SU-DHL-6 (cell line): Measurements from ENCODE around the gene NUP210.
"Not testable (repeated sequence)": the region's sequence is repeated elsewhere in the genome, so short reads cannot be mapped to it uniquely, and the experiment has no call there.

ENCODE experiments used
- H2AFZ ChIP-seq: fragments of 200-600 bp; sonication (generic); 2 replicates; pipeline ENCODE4 v1.6.1; 2014; ENCODE audit warnings: low read depth, mild to moderate bottlenecking, moderate library complexity, mixed read lengths, antibody characterized with exemption, low read length; ENCODE audit not compliant: severe bottlenecking
- H3F3A ChIP-seq: fragments of 200-600 bp; shearing (Covaris generic); 2 replicates; pipeline ENCODE4 v1.6.0; 2016; ENCODE audit warnings: antibody characterized with exemption, mild to moderate bottlenecking; ENCODE audit not compliant: insufficient read depth
- H3K27ac ChIP-seq: fragments of 200-600 bp; sonication (generic); 2 replicates; pipeline ENCODE4 v1.5.1; 2016; ENCODE audit warnings: low read depth, mild to moderate bottlenecking, low read length, moderate library complexity, mixed read lengths
- H3K27me3 ChIP-seq: fragments of 200-600 bp; sonication (generic), shearing (Covaris generic); 2 replicates; pipeline ENCODE4 v1.6.0; 2014; ENCODE audit warnings: mild to moderate bottlenecking, low read length
- H3K36me3 ChIP-seq: fragments of 200-600 bp; sonication (generic); 2 replicates; pipeline ENCODE4 v1.6.1; 2014; ENCODE audit warnings: mild to moderate bottlenecking, low read length, mixed read lengths
- H3K4me2 ChIP-seq: fragments of 300-600, 200-600 bp; shearing (Covaris generic), sonication (generic); 2 replicates; pipeline ENCODE4 v1.6.0; 2014; ENCODE audit warnings: low read length, low read depth, mild to moderate bottlenecking; ENCODE audit not compliant: poor library complexity, severe bottlenecking
- H3K4me3 ChIP-seq: fragments of 200-600 bp; sonication (generic); 2 replicates; pipeline ENCODE4 v1.5.1; 2014; ENCODE audit warnings: antibody characterized with exemption, low read length, mild to moderate bottlenecking, mixed read lengths; ENCODE audit not compliant: insufficient read depth, poor library complexity, severe bottlenecking
- H3K79me2 ChIP-seq: fragments of 200-600 bp; sonication (generic); 2 replicates; pipeline ENCODE4 v1.6.1; 2014; ENCODE audit warnings: mild to moderate bottlenecking, low read length, moderate library complexity; ENCODE audit not compliant: insufficient read depth
- H3K9ac ChIP-seq: fragments of 200-600 bp; sonication (generic); 2 replicates; pipeline ENCODE4 v1.7.0; 2014; ENCODE audit warnings: mild to moderate bottlenecking, low read length
- H3K9me2 ChIP-seq: fragments of 200-600 bp; sonication (generic); replicated peaks from 2 replicates; pipeline ENCODE4 v1.6.1; 2014; ENCODE audit warnings: low read length; ENCODE audit not compliant: insufficient read depth
- H3K9me3 ChIP-seq: fragments of 200-600 bp; sonication (generic); 2 replicates; pipeline ENCODE4 v1.6.1; 2014; ENCODE audit warnings: low read length, mixed read lengths; ENCODE audit not compliant: insufficient read depth
- H4K20me1 ChIP-seq: fragments of 200-600 bp; sonication (generic); 2 replicates; pipeline ENCODE4 v1.6.1; 2014; ENCODE audit warnings: low read depth, mild to moderate bottlenecking, antibody characterized with exemption, low read length, moderate library complexity, mixed read lengths
- CTCF ChIP-seq: fragments of 200-600 bp; sonication (generic); IDR thresholded peaks from one replicate; pipeline ENCODE4 v1.5.1; 2017; ENCODE audit warnings: antibody characterized with exemption, mild to moderate bottlenecking, low read length, moderate library complexity; ENCODE audit not compliant: insufficient read depth, poor library complexity, severe bottlenecking
- EZH2phosphoT487 ChIP-seq: fragments of 200-600 bp; sonication (generic), shearing (Covaris generic); conservative IDR thresholded peaks from 2 replicates; pipeline ENCODE4 v1.6.1; 2018; ENCODE audit warnings: mild to moderate bottlenecking, antibody characterized with exemption, low read length, moderate library complexity, mixed read lengths

Gene NUP210

GRCh38 chr3:13451301-13451673 lies 31.2 kb upstream of the NUP210 start:
- H3K27me3 ChIP-seq: no peaks in the 10 kb centered on the region
- H3F3A ChIP-seq: 0 out of 2 replicates have a peak, but pooled peaks cover 4% of the 10 kb centered on the region
- H3K27ac ChIP-seq: no peak overlapping the region
- H3K9me3 ChIP-seq: no peaks in the 10 kb centered on the region
- no peaks in the 10 kb centered on the region for H3K9me2 ChIP-seq
- no peaks in the 10 kb centered on the region for H4K20me1 ChIP-seq
- no peaks in the 10 kb centered on the region for H3K36me3 ChIP-seq
- no peak for TF ChIP-seq CTCF
- no peak for TF ChIP-seq EZH2phosphoT487
- no peaks in the 10 kb centered on the region for H3K79me2 ChIP-seq
- H3K4me3 ChIP-seq: peak overlapping the region; percentile 24
- peak overlapping the region; percentile 29 for H2AFZ ChIP-seq
- H3K4me2 ChIP-seq: peak overlapping the region; percentile 49
- H3K9ac ChIP-seq: peak overlapping the region; percentile 29

- not testable (repeated sequence) for H3K27ac ChIP-seq, H4K20me1 ChIP-seq, H3K4me3 ChIP-seq, H3K9me3 ChIP-seq, H3K79me2 ChIP-seq, H3K9ac ChIP-seq, H2AFZ ChIP-seq, H3K36me3 ChIP-seq, H3K27me3 ChIP-seq, H3K4me2 ChIP-seq, H3K9me2 ChIP-seq, H3F3A ChIP-seq
Observed at GRCh38 chr3:13442882-13443281, 22.8 kb upstream of the NUP210 start.

GRCh38 chr3:13440204-13440817 lies 20.2 kb upstream of the NUP210 start:
- H3F3A ChIP-seq: no peaks in the 10 kb centered on the region
- H3K36me3 ChIP-seq: no peaks in the 10 kb centered on the region
- no peak overlapping the region for H3K4me2 ChIP-seq
- TF ChIP-seq EZH2phosphoT487 (no peak), CTCF (no peak)
- no peak overlapping the region for H2AFZ ChIP-seq
- no peaks in the 10 kb centered on the region for H3K27me3 ChIP-seq
- H4K20me1 ChIP-seq: no peaks in the 10 kb centered on the region
- H3K79me2 ChIP-seq: no peaks in the 10 kb centered on the region
- H3K27ac ChIP-seq: no peak overlapping the region
- no peaks in the 10 kb centered on the region for H3K9me3 ChIP-seq
- no peak overlapping the region for H3K9ac ChIP-seq
- H3K9me2 ChIP-seq: no peaks in the 10 kb centered on the region
- no peak overlapping the region for H3K4me3 ChIP-seq

- not testable (repeated sequence) for H3K9me2 ChIP-seq, H3K79me2 ChIP-seq, H3K9me3 ChIP-seq, H3K4me3 ChIP-seq, H3K4me2 ChIP-seq, H3K9ac ChIP-seq, H3K27me3 ChIP-seq, H3K36me3 ChIP-seq, H3F3A ChIP-seq, H2AFZ ChIP-seq, H4K20me1 ChIP-seq, H3K27ac ChIP-seq
Observed at GRCh38 chr3:13436213-13436612, 16.1 kb upstream of the NUP210 start.
